Caco-2 (cell line): Measurements from ENCODE around the gene ZNF747. TPM values are rescaled to one million over a fixed set of nuclear protein-coding genes. Genes with fewer than 3 reads are reported as not detected.

ENCODE experiments used
- BruUV-seq: library from RNA; stranded (reverse); fragments of 400-500 nt; replicated peaks from 2 replicates; lab custom pipeline; 2021; lab: Mats Ljungman, UMichigan
- CTCF ChIA-PET: fragments of 300-600 bp; sonication (Branson Sonifier 250); formaldehyde crosslinking; loops from one replicate; lab custom pipeline; 2022; ENCODE audit warnings: antibody characterized with exemption; lab: Charles Lee
- POLR2A ChIA-PET: fragments of 300-600 bp; sonication (Branson Sonifier 250); formaldehyde crosslinking; loops from one replicate; lab custom pipeline; 2022; ENCODE audit warnings: antibody characterized with exemption; lab: Charles Lee
- DNase-seq, 2 experiments: peaks; one replicate each; pipeline versions ENCODE4 v3.0.0 to v3.0.0-alpha.2; 2020 to 2022
- H3K27me3 ChIP-seq: replicated peaks from 2 replicates; pipeline ENCODE4 v1.6.0; 2011; ENCODE audit warnings: low read length; ENCODE audit not compliant: control insufficient read depth, insufficient read depth
- H3K36me3 ChIP-seq: 2 replicates; pipeline ENCODE4 v1.5.1; 2011; ENCODE audit warnings: low read length; ENCODE audit not compliant: control insufficient read depth, insufficient read depth
- H3K4me1 ChIP-seq: fragments of 250-450 bp; sonication (Bioruptor Pico); 2 replicates; pipeline ENCODE4 v1.5.1; 2020; ENCODE audit warnings: mild to moderate bottlenecking
- H3K4me3 ChIP-seq: 2 replicates; pipeline ENCODE4 v1.5.1; 2011; ENCODE audit warnings: low read depth, mild to moderate bottlenecking, control low read depth, low read length
- H3K9me3 ChIP-seq: fragments of 250-450 bp; sonication (Bioruptor Pico); 2 replicates; pipeline ENCODE4 v1.5.1; 2020; ENCODE audit warnings: mild to moderate bottlenecking, moderate library complexity
- H3K27ac Mint-ChIP-seq: one replicate; pipeline ENCODE4 v1.8.0; 2022; ENCODE audit warnings: mixed read lengths; ENCODE audit not compliant: unreplicated experiment
- H3K27me3 Mint-ChIP-seq: one replicate; pipeline ENCODE4 v1.8.0; 2022; ENCODE audit warnings: mixed read lengths; ENCODE audit not compliant: insufficient read depth, unreplicated experiment
- H3K36me3 Mint-ChIP-seq: one replicate; pipeline ENCODE4 v1.8.0; 2022; ENCODE audit warnings: mild to moderate bottlenecking, mixed read lengths; ENCODE audit not compliant: insufficient read depth, unreplicated experiment
- H3K4me1 Mint-ChIP-seq: one replicate; pipeline ENCODE4 v1.8.0; 2022; ENCODE audit warnings: low read depth, mixed read lengths; ENCODE audit not compliant: unreplicated experiment
- H3K4me3 Mint-ChIP-seq: one replicate; pipeline ENCODE4 v1.8.0; 2022; ENCODE audit warnings: mild to moderate bottlenecking, moderate library complexity, mixed read lengths; ENCODE audit not compliant: unreplicated experiment
- H3K9me3 Mint-ChIP-seq: one replicate; pipeline ENCODE4 v1.8.0; 2022; ENCODE audit warnings: mixed read lengths; ENCODE audit not compliant: unreplicated experiment
- intact Hi-C: fragments of 100-400 bp; cut with micrococcal nuclease; formaldehyde crosslinking; loops from one replicate; pipeline ENCODE4 v1.10.0; 2022; ENCODE audit not compliant: unreplicated experiment
- total RNA-seq: library from RNA; stranded (reverse); gene quantifications from 2 replicates; pipeline ENCODE4 v1.2.3, GENCODE V29; 2022
- TF ChIP-seq, protein P1 (sequence below), 2 experiments: fragments of 200-600 bp in 1 of 2; IDR thresholded peaks; 1 replicate in 1 of 2; 2 replicates in 1 of 2; pipeline versions ENCODE4 v1.5.1 to v1.8.0; 2011 to 2022; ENCODE audit warnings: antibody characterized with exemption in 1 of 2, control low read depth in 1 of 2, inconsistent platforms in 1 of 2, low read depth in 1 of 2, low read length in 1 of 2, mild to moderate bottlenecking in 1 of 2, moderate library complexity in 1 of 2; ENCODE audit not compliant: insufficient read depth in 1 of 2, severe bottlenecking in 1 of 2, unreplicated experiment in 1 of 2

The ZNF747 gene
- total RNA-seq, 1 experiment from 2014 or later = 8.1 TPM

DNA sequence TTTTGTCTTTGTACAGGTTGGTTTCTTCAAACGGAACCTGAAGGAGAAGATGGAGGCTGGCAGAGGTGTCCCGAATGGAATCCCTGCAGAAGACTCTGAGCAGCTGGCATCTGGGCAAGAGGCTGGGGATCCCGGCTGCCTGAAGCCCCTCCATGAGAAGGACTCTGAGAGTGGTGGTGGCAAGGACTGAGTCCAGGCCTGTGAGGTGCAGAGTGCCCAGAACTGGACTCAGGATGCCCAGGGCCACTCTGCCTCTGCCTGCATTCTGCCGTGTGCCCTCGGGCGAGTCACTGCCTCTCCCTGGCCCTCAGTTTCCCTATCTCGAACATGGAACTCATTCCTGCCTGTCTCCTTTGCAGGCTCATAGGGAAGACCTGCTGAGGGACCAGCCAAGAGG, 13.2 kb downstream of the ZNF747 start:
- intact Hi-C loops = loop anchor here (10.0 kb wide), 1 partner anchor 133 kb away; the partner anchor contains the start of genes FBRS and PRR14
- ChIA-PET POLR2A (no interaction called here), CTCF (interaction anchor here (1.1 kb wide), 1 partner anchor 14 kb away, joined by 4 read pairs; no protein-coding TSS in a partner anchor)
- TF ChIP-seq, protein P1, sequence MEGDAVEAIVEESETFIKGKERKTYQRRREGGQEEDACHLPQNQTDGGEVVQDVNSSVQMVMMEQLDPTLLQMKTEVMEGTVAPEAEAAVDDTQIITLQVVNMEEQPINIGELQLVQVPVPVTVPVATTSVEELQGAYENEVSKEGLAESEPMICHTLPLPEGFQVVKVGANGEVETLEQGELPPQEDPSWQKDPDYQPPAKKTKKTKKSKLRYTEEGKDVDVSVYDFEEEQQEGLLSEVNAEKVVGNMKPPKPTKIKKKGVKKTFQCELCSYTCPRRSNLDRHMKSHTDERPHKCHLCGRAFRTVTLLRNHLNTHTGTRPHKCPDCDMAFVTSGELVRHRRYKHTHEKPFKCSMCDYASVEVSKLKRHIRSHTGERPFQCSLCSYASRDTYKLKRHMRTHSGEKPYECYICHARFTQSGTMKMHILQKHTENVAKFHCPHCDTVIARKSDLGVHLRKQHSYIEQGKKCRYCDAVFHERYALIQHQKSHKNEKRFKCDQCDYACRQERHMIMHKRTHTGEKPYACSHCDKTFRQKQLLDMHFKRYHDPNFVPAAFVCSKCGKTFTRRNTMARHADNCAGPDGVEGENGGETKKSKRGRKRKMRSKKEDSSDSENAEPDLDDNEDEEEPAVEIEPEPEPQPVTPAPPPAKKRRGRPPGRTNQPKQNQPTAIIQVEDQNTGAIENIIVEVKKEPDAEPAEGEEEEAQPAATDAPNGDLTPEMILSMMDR (IDR thresholded peaks at IDR 0.05; ENCODE audit: insufficient read depth in 1 of 2, low read depth in 1 of 2, low read length in 1 of 2, severe bottlenecking in 1 of 2, unreplicated experiment in 1 of 2) = no peak
- H3K27ac Mint-ChIP-seq = no peak overlapping the region
- peaks cover 8% of the 10 kb centered on the region for H3K4me1 Mint-ChIP-seq
- H3K4me3 ChIP-seq = no peak overlapping the region
- H3K36me3 ChIP-seq = no peaks in the 10 kb centered on the region; the same call in 1 of the 2 replicates
- peaks cover 15% of the 10 kb centered on the region for H3K4me1 ChIP-seq
- no peaks in the 10 kb centered on the region for H3K27me3 Mint-ChIP-seq
- no peaks in the 10 kb centered on the region for H3K9me3 ChIP-seq
- no peaks in the 10 kb centered on the region for H3K9me3 Mint-ChIP-seq
- no peaks in the 10 kb centered on the region for H3K27me3 ChIP-seq
- H3K36me3 Mint-ChIP-seq = peaks cover 12% of the 10 kb centered on the region
- no TSS peak for BruUV-seq
- no peak overlapping the region for H3K4me3 Mint-ChIP-seq
- DNase-seq = no peak

GRCh38 chr16:30519120-30520049, 15.3 kb downstream of the ZNF747 start:
- no peak overlapping the region for H3K4me3 Mint-ChIP-seq
- H3K36me3 Mint-ChIP-seq = peaks cover 3% of the 10 kb centered on the region
- no peak for DNase-seq
- H3K4me1 Mint-ChIP-seq = peaks cover 8% of the 10 kb centered on the region
- H3K27ac Mint-ChIP-seq = no peak overlapping the region
- ChIA-PET POLR2A (no interaction called here), CTCF (interaction anchor here (0.7 kb wide), 1 partner anchor 1977 kb away, joined by 4 read pairs; no protein-coding TSS in a partner anchor)
- no peaks in the 10 kb centered on the region for H3K9me3 ChIP-seq
- no peak overlapping the region for H3K4me3 ChIP-seq
- intact Hi-C loops = loop anchor here (10.0 kb wide), 1 partner anchor 135 kb away; the partner anchor contains the start of genes FBRS and PRR14
- no peaks in the 10 kb centered on the region for H3K9me3 Mint-ChIP-seq
- no peaks in the 10 kb centered on the region for H3K36me3 ChIP-seq
- H3K4me1 ChIP-seq = peaks cover 15% of the 10 kb centered on the region
- TF ChIP-seq, protein P1 (IDR thresholded peaks at IDR 0.05; ENCODE audit: insufficient read depth in 1 of 2, low read depth in 1 of 2, low read length in 1 of 2, severe bottlenecking in 1 of 2, unreplicated experiment in 1 of 2) = no peak
- BruUV-seq = no TSS peak
- no peaks in the 10 kb centered on the region for H3K27me3 Mint-ChIP-seq
- H3K27me3 ChIP-seq = no peaks in the 10 kb centered on the region

GRCh38 chr16:30518552-30518951, 16.1 kb downstream of the ZNF747 start:
- Histone ChIP-seq H3K36me3 (no peaks in the 10 kb centered on the region), H3K4me1 (peaks cover 15% of the 10 kb centered on the region), H3K9me3 (no peaks in the 10 kb centered on the region), H3K4me3 (no peak overlapping the region), H3K27me3 (no peaks in the 10 kb centered on the region)
- Mint-ChIP-seq H3K4me1 (peaks cover 8% of the 10 kb centered on the region), H3K27me3 (no peaks in the 10 kb centered on the region), H3K9me3 (no peaks in the 10 kb centered on the region), H3K36me3 (no peaks in the 10 kb centered on the region), H3K4me3 (no peak overlapping the region), H3K27ac (no peak overlapping the region)
- intact Hi-C loops = no loop called here
- POLR2A ChIA-PET = no interaction called here
- CTCF ChIA-PET = interaction anchor here (0.6 kb wide), 1 partner anchor 89 kb away, joined by 3 read pairs; the partner anchor contains the start of gene DCTPP1
- no TSS peak for BruUV-seq
- TF ChIP-seq, protein P1 (IDR thresholded peaks at IDR 0.05; ENCODE audit: insufficient read depth in 1 of 2, low read depth in 1 of 2, low read length in 1 of 2, severe bottlenecking in 1 of 2, unreplicated experiment in 1 of 2) = no peak
- DNase-seq = no peak
